ENCODE results near the gene USP20.

USP20 gene

GRCh38 chr9:129929496-129930125 is 94.4 kb downstream of the USP20 start:
- DNase-seq, result no peak

- DNase-seq, result no peak
Measured at GRCh38 chr9:129930743-129931142, 95.5 kb downstream of the USP20 start.

Data from GF-D8 (cell line).